ENCODE results near the gene ANK2. TPM values are rescaled to one million over a fixed set of nuclear protein-coding genes. Genes with fewer than 3 reads are reported as not detected.
A peak's percentile ranks its signal among the peaks of the same experiment; 100 is the strongest.

The ANK2 gene
- total RNA-seq, 1 donor from 2014 or later, result 58.3 TPM

DNA sequence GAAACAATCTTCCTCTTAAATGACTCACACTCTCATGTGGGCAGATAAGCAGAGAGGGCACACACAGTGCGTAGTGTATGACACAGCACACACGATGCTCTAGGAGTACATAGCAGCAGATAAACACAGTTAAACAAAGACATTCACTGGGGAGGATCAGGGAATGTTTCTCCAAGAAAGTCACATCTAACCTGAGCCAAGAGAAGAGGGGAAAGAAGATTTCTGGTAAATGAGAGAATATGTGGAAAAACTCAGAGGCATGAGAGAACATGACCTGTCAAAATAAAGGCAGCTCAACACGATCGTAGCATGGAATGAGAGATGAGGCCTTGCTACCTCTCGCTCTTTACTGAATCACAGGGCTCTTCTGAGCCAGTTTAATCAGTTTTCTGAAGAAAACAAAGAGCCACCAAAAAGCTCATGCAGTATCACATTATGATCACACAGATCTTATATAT is 251.0 kb downstream of the ANK2 start:
- DNase-seq (ENCODE audit: low read depth, low spot score), result no peak
- TF ChIP-seq, protein P1, sequence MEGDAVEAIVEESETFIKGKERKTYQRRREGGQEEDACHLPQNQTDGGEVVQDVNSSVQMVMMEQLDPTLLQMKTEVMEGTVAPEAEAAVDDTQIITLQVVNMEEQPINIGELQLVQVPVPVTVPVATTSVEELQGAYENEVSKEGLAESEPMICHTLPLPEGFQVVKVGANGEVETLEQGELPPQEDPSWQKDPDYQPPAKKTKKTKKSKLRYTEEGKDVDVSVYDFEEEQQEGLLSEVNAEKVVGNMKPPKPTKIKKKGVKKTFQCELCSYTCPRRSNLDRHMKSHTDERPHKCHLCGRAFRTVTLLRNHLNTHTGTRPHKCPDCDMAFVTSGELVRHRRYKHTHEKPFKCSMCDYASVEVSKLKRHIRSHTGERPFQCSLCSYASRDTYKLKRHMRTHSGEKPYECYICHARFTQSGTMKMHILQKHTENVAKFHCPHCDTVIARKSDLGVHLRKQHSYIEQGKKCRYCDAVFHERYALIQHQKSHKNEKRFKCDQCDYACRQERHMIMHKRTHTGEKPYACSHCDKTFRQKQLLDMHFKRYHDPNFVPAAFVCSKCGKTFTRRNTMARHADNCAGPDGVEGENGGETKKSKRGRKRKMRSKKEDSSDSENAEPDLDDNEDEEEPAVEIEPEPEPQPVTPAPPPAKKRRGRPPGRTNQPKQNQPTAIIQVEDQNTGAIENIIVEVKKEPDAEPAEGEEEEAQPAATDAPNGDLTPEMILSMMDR (conservative IDR thresholded peaks at IDR 0.05), result no peak
- H3K4me3 Mint-ChIP-seq, result no peak overlapping the region
- no peaks in the 10 kb centered on the region for H3K27me3 Mint-ChIP-seq (ENCODE audit: low read depth)
- no peaks in the 10 kb centered on the region for H3K9me3 Mint-ChIP-seq
- peak overlapping the region; percentile 52 for H3K27ac Mint-ChIP-seq (ENCODE audit: unreplicated experiment)
- peaks cover 3% of the 10 kb centered on the region for H3K36me3 Mint-ChIP-seq (ENCODE audit: low read depth)
- H3K4me1 Mint-ChIP-seq, result peaks cover 7% of the 10 kb centered on the region

DNA sequence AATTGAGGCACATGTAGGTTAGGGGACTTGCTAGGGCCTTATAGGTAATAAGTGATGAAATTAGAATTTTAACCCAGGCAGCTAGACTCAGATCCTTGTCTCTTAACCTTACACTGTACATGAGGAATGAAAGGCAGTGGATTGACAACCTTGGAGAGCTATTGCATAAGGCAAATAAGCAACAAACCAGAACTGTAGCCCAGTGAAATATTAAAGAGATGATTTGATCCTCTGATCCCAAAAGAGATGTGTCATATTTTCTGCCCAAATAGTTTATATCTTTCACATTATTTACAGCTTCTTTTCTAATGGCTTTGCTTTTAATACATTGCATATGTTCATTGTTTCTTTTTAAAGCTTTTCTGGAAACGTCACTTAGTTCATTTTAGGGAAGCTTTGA is 252.6 kb downstream of the ANK2 start:
- no peaks in the 10 kb centered on the region for H3K27me3 Mint-ChIP-seq (ENCODE audit: low read depth)
- TF ChIP-seq, protein P1 (conservative IDR thresholded peaks at IDR 0.05), result no peak
- H3K4me1 Mint-ChIP-seq, result no peaks in the 10 kb centered on the region
- DNase-seq (ENCODE audit: low read depth, low spot score), result no peak
- peaks cover 3% of the 10 kb centered on the region for H3K36me3 Mint-ChIP-seq (ENCODE audit: low read depth)
- no peak overlapping the region for H3K4me3 Mint-ChIP-seq
- no peak overlapping the region for H3K27ac Mint-ChIP-seq (ENCODE audit: unreplicated experiment)
- H3K9me3 Mint-ChIP-seq, result no peaks in the 10 kb centered on the region

DNA sequence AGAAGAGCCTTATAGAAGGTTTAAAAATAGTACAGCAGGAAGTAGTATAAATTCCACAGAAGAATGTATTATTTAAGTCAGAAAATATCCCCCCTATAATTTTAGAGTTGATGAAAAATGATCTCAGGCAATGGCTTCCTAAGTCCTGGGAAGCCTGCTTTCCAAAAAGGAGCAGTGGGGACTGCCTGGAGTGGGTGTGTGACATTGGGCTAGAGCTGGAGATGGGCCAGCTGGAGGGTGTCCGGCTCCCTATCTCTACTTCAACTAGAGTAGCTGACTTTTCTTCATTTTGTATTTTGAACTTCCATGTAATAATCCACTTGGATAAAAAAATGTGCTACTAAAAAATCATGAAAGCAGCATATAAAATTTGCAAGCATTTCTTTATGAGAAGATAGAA is 253.9 kb downstream of the ANK2 start:
- Mint-ChIP-seq H3K27me3 (ENCODE audit: low read depth) (no peaks in the 10 kb centered on the region), H3K4me3 (no peak overlapping the region), H3K27ac (ENCODE audit: unreplicated experiment) (no peak overlapping the region), H3K4me1 (no peaks in the 10 kb centered on the region), H3K9me3 (no peaks in the 10 kb centered on the region), H3K36me3 (ENCODE audit: low read depth) (peaks cover 3% of the 10 kb centered on the region)
- DNase-seq (ENCODE audit: low read depth, low spot score), result no peak
- TF ChIP-seq, protein P1 (conservative IDR thresholded peaks at IDR 0.05), result no peak

DNA sequence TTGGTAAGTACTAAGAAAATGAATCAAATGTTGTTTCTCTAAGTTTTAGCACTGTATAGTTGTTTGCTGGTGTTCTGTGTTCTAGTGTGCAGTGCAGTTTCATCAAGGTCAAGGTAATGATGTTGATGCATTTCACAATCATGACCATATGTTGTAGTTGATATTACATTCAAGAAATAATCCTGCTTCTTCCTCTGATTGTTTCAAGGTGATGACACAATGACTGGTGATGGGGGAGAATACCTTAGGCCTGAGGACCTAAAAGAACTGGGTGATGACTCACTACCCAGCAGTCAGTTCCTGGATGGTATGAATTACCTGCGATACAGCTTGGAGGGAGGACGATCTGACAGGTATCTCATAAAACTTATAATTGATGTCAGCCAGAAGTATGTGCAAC is 261.6 kb downstream of the ANK2 start:
- Mint-ChIP-seq H3K4me1 (no peaks in the 10 kb centered on the region), H3K4me3 (no peak overlapping the region), H3K9me3 (no peaks in the 10 kb centered on the region), H3K27me3 (ENCODE audit: low read depth) (no peaks in the 10 kb centered on the region), H3K36me3 (ENCODE audit: low read depth) (peaks cover 4% of the 10 kb centered on the region), H3K27ac (ENCODE audit: unreplicated experiment) (no peak overlapping the region)
- TF ChIP-seq, protein P1 (conservative IDR thresholded peaks at IDR 0.05), result no peak
- no peak for DNase-seq (ENCODE audit: low read depth, low spot score)

DNA sequence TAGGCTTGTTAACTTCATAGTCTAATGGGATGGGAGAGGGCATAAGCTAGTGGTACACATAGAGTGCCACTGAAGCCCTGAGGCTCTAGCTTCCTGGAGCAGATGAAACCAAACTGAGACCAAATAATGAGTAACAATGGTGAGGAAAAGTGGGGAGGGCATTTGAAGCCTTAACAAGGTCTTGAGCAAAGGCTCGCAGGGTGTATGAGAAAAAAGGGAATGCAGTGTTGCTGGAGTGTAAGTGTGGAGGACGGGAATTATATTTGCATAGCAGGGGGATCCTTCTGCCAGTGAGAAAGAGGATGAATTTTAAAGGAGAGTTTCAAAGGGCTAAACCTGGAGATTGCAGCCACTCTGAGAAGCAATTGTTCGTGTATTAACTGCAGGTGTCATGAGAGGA is 263.1 kb downstream of the ANK2 start:
- TF ChIP-seq, protein P1 (conservative IDR thresholded peaks at IDR 0.05), result no peak
- no peak for DNase-seq (ENCODE audit: low read depth, low spot score)
- Mint-ChIP-seq H3K4me3 (no peak overlapping the region), H3K36me3 (ENCODE audit: low read depth) (peaks cover 4% of the 10 kb centered on the region), H3K9me3 (no peaks in the 10 kb centered on the region), H3K27me3 (ENCODE audit: low read depth) (no peaks in the 10 kb centered on the region), H3K4me1 (peaks cover 10% of the 10 kb centered on the region), H3K27ac (ENCODE audit: unreplicated experiment) (no peak overlapping the region)

DNA sequence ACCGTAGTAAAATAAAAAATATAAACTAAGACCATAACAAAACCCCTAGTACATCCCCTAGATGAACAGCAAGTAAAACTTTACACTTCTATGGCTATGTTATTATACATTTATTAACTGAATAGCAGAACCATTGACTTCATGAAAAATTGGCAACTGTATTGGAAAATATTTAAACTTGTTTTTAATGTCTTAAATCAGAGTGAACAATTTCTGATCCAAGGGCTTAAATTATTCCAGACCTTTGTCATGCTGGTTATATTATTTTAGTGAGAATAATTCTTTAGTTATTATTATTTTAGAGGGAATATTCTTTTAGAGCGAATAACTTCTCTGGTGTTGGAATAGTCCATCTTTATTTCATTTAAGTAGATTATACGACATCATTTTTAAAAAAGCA is 265.0 kb downstream of the ANK2 start:
- no peaks in the 10 kb centered on the region for H3K27me3 Mint-ChIP-seq (ENCODE audit: low read depth)
- H3K27ac Mint-ChIP-seq (ENCODE audit: unreplicated experiment), result no peak overlapping the region
- no peak overlapping the region for H3K4me3 Mint-ChIP-seq
- TF ChIP-seq, protein P1 (conservative IDR thresholded peaks at IDR 0.05), result no peak
- H3K9me3 Mint-ChIP-seq, result no peaks in the 10 kb centered on the region
- peaks cover 19% of the 10 kb centered on the region for H3K4me1 Mint-ChIP-seq
- H3K36me3 Mint-ChIP-seq (ENCODE audit: low read depth), result peaks cover 4% of the 10 kb centered on the region
- DNase-seq (ENCODE audit: low read depth, low spot score), result no peak
